ENCODE measurements around the gene RSAD1.

Gene RSAD1

GRCh38 chr17:50493744-50494143 lies 15.1 kb downstream of the RSAD1 start:
- no peak for DNase-seq (ENCODE audit: low read depth, low spot score)

DNA sequence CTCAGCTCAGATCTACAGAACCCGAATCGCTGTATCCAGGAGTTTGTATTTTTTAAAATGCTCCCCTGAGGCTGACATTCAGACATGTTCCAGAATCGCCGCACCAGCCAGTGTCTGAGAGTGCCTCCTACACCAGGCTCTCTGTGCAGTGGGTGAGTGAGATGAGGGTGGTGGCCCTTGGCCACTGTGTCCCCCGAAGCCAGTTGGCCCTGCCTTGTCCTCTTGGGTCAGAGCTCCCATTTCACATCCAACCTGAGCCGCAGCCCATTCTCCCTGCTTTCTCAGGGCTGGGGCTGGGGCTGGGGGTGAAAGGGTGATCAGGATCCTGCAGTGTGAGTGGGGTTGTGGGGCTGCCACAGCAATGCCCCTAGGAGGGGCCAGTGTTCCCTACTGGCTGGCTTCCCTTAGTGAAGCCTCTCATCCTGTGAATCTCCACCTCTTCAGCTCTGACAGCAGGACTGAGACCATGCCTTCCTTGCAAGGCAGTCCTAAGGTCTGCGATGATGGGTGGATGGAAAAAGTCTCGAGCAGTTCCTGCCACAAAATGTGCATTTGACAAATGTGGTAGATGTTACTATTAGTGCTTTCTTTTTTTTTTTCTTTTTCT lies 16.7 kb downstream of the RSAD1 start:
- no peak for DNase-seq (ENCODE audit: low read depth, low spot score)

GRCh38 chr17:50495918-50496317 lies 17.3 kb downstream of the RSAD1 start:
- DNase-seq (ENCODE audit: low read depth, low spot score) = no peak

GRCh38 chr17:50498021-50498874 lies 19.6 kb downstream of the RSAD1 start:
- DNase-seq (ENCODE audit: low read depth, low spot score) = no peak

DNA sequence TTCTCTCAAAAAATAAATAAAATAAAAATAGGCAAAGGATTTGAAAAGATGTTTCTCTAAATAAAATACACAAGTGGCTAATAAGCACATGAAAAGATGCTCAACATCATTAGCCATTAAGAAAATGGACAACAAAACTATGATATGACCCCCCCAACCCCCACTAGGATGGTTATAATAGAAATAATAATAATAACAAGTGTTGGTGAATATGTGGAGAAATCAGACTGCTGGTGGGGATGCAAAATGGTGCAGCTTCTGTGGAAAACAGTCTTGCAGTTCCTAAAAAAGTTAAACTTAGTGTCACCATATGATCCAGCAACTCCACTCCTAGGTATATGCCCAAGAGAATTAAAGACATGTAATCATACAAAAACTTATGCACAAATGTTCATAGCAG lies 20.6 kb downstream of the RSAD1 start:
- DNase-seq (ENCODE audit: low read depth, low spot score) = no peak

- no peak for DNase-seq (ENCODE audit: low read depth, low spot score)
These were observed 21.1 kb downstream of the RSAD1 start for GRCh38 chr17:50499721-50500120.

GRCh38 chr17:50501054-50501453 lies 22.4 kb downstream of the RSAD1 start:
- DNase-seq (ENCODE audit: low read depth, low spot score) = no peak

- DNase-seq (ENCODE audit: low read depth, low spot score) = no peak
These were observed 23.8 kb downstream of the RSAD1 start for GRCh38 chr17:50502301-50502990.

DNA sequence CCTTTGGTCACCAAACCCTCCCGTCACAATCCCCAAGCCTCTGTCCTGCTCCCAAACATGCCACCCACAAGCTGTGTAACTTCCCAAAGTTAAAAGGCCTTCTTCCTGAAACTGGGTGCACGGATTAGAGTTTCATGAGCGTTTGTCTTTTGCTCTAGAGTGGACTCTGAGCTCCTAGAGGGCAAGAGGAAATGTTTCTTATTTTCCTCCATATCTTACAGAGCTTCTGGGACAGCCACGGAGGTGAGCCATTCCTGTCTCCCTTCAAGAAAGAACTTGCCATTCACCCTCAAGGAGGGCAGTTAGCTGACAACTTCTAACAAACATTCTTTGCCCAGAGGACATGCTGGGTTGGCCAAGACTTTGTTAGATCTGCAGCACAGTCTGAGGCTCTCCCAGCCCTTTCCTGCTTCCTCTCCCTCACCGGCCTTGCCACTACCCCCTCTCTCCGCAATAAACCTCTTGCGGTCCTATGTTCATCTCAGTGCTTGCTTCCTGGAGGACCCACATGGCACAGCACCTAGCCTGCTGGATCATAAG lies 27.0 kb downstream of the RSAD1 start:
- DNase-seq (ENCODE audit: low read depth, low spot score) = no peak

GRCh38 chr17:50506298-50506697 lies 27.6 kb downstream of the RSAD1 start:
- no peak for DNase-seq (ENCODE audit: low read depth, low spot score)

GRCh38 chr17:50507871-50508572 lies 29.4 kb downstream of the RSAD1 start, which contains the start of gene MYCBPAP:
Gene MYCBPAP (plus strand): TSS chr17:50508439. CDS start chr17:50508675, 236 bp downstream.
- DNase-seq (ENCODE audit: low read depth, low spot score) = peak; percentile 72

DNA sequence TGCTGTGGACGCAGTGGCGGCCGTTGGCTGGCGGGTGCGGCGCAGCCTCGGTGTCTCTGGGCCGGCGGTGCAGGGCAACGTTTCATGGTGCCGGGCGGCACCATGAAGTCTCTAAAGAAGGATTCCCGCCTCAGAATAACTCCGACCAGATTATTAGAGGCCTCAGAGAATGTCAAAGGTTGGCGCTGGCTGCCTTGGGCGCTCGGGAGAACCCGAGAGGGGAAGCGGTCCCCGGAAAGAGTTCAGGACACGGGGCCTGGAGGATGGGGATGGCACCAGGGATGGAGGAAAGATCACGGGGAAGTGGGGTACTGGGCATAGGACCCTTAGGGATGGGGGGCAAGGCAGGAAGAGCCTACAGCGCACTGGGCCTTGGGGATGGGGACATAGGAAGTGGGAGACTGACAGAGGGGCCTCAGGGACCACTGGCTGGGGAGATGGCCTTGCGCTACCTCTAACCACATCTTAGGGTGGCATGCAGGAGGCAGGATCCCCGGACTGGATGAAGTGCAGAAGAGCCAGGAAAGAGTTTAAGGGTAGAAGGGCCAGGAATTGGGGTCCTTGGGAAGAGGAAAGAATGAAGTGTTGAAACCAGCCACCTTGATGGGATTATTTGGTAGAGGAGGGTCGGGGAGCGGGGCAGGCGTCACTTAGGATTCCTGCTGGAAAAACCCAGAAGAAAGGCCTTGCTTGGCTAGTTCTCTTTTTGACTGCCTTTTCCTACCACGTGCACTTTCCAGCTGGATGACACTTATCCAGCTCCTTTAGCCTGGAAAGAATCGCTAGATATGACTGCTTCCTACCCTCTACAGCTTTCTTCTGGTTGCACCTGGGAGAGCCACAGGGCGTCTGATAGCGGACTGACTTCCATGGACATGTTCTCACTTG lies 30.2 kb downstream of the RSAD1 start:
- no peak for DNase-seq (ENCODE audit: low read depth, low spot score)

GRCh38 chr17:50511058-50511457 lies 32.4 kb downstream of the RSAD1 start:
- no peak for DNase-seq (ENCODE audit: low read depth, low spot score)

- no peak for DNase-seq (ENCODE audit: low read depth, low spot score)
These were observed 34.8 kb downstream of the RSAD1 start for GRCh38 chr17:50513495-50513894.

GRCh38 chr17:50514388-50514787 lies 35.7 kb downstream of the RSAD1 start:
- DNase-seq (ENCODE audit: low read depth, low spot score) = no peak

GRCh38 chr17:50514936-50515702 lies 36.5 kb downstream of the RSAD1 start:
- no peak for DNase-seq (ENCODE audit: low read depth, low spot score)

- DNase-seq (ENCODE audit: low read depth, low spot score) = no peak
These were observed 38.4 kb downstream of the RSAD1 start for GRCh38 chr17:50517011-50517410.

- no peak for DNase-seq (ENCODE audit: low read depth, low spot score)
These were observed 39.1 kb downstream of the RSAD1 start for GRCh38 chr17:50517504-50518383.

Data from ELF-1 (cell line).